Measurements from ENCODE around the gene ERC2.

DNA sequence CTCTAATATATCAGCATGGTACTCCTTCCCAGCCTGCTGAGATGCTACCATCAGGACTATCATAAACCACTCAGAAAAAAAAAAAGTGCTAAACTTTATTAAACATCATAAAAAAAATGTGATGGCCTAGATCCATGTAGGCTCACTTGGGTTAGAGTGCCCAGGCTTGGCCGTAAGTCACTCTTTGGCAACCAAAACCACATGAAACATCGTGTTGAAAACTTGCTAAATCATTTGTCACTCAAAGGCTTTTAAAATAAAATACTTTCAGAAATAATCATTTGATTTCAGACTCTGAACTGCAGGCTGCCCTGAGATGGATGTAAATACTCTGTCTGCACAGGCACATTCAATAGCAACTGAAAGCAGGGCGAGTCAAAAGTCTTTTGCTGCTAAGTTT, 902.7 kb downstream of the ERC2 start:
- TF ChIP-seq, protein P1, sequence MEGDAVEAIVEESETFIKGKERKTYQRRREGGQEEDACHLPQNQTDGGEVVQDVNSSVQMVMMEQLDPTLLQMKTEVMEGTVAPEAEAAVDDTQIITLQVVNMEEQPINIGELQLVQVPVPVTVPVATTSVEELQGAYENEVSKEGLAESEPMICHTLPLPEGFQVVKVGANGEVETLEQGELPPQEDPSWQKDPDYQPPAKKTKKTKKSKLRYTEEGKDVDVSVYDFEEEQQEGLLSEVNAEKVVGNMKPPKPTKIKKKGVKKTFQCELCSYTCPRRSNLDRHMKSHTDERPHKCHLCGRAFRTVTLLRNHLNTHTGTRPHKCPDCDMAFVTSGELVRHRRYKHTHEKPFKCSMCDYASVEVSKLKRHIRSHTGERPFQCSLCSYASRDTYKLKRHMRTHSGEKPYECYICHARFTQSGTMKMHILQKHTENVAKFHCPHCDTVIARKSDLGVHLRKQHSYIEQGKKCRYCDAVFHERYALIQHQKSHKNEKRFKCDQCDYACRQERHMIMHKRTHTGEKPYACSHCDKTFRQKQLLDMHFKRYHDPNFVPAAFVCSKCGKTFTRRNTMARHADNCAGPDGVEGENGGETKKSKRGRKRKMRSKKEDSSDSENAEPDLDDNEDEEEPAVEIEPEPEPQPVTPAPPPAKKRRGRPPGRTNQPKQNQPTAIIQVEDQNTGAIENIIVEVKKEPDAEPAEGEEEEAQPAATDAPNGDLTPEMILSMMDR (IDR thresholded peaks at IDR 0.05; ENCODE audit: control extremely low read depth in 1 of 3, insufficient read depth in 1 of 3, low read depth in 1 of 3, low read length in 3 of 3) = no peak
- no peak for TF ChIP-seq EP300 (IDR thresholded peaks at IDR 0.05; ENCODE audit: borderline replicate concordance in 1 of 2, low read depth in 2 of 2, low read length in 2 of 2)
- TF ChIP-seq GABPA (IDR thresholded peaks at IDR 0.05; ENCODE audit: borderline replicate concordance, insufficient read depth, low read length) = no peak
- TF ChIP-seq EZH2 (IDR thresholded peaks at IDR 0.05; ENCODE audit: low read depth, low read length, severe bottlenecking) = no peak
- no peak for TF ChIP-seq SUZ12 (IDR thresholded peaks at IDR 0.05; ENCODE audit: low read length)
- no peak for TF ChIP-seq CEBPB (IDR thresholded peaks at IDR 0.05; ENCODE audit: low read depth, low read length)
- no peak for TF ChIP-seq SP4 (IDR thresholded peaks at IDR 0.05; ENCODE audit: low read length)

Data from H1 (cell line).